Natural killer cell (primary cell): ENCODE data around the gene TAPT1. TPM values are rescaled to one million over a fixed set of nuclear protein-coding genes. Genes with fewer than 3 reads are reported as not detected.

Experiments
- ATAC-seq, 3 donors: fragments of 150-1000 bp in 2 of 3; fragments of 200-7000 bp in 1 of 3; cut with Tn5 transposase; 1 replicate in 1 of 3; 2 replicates in 2 of 3; pipeline ENCODE4 v1.10.0; 2021; ENCODE audit warnings: mild to moderate bottlenecking in 2 of 3, moderate library complexity in 2 of 3
- DNase-seq, 2 donors: peaks; one replicate each; pipeline versions ENCODE4 v3.0.0 to v3.0.0-alpha.2; 2013 to 2021; ENCODE audit warnings: mixed read lengths in 1 of 2
- H3K27ac ChIP-seq: one replicate; pipeline ENCODE4 v1.5.1; 2013; ENCODE audit warnings: mild to moderate bottlenecking, low read length
- H3K27me3 ChIP-seq: one replicate; pipeline ENCODE4 v1.6.1; 2013; ENCODE audit warnings: low read length; ENCODE audit not compliant: control insufficient read depth, insufficient read depth
- H3K36me3 ChIP-seq: one replicate; pipeline ENCODE4 v1.6.1; 2013; ENCODE audit warnings: low read length; ENCODE audit not compliant: control insufficient read depth, insufficient read depth
- H3K4me1 ChIP-seq: one replicate; pipeline ENCODE4 v1.6.1; 2013; ENCODE audit warnings: low read length; ENCODE audit not compliant: control insufficient read depth, insufficient read depth
- H3K4me3 ChIP-seq: one replicate; pipeline ENCODE4 v1.5.1; 2013; ENCODE audit warnings: low read length
- H3K9me3 ChIP-seq: one replicate; pipeline ENCODE4 v1.6.1; 2013; ENCODE audit warnings: low read length; ENCODE audit not compliant: control insufficient read depth, insufficient read depth
- H3K27ac Mint-ChIP-seq, 2 donors: one replicate each; pipeline ENCODE4 v1.8.0; 2022; ENCODE audit warnings: mild to moderate bottlenecking in 2 of 2, mixed read lengths in 2 of 2, moderate library complexity in 1 of 2
- H3K27me3 Mint-ChIP-seq, 2 donors: one replicate each; pipeline ENCODE4 v1.8.0; 2022; ENCODE audit warnings: low read depth in 2 of 2, mixed read lengths in 2 of 2
- H3K36me3 Mint-ChIP-seq: one replicate; pipeline ENCODE4 v1.8.0; 2022; ENCODE audit warnings: mixed read lengths
- H3K4me1 Mint-ChIP-seq, 2 donors: one replicate each; pipeline ENCODE4 v1.8.0; 2022; ENCODE audit warnings: mixed read lengths in 2 of 2
- H3K4me3 Mint-ChIP-seq: one replicate; pipeline ENCODE4 v1.8.0; 2022; ENCODE audit warnings: mild to moderate bottlenecking, moderate library complexity, mixed read lengths
- H3K9me3 Mint-ChIP-seq, 2 donors: one replicate each; pipeline ENCODE4 v1.8.0; 2022; ENCODE audit warnings: mixed read lengths in 2 of 2
- WGBS: methylation state at CpG from one replicate; pipeline ENCODE4 v1.1.7; 2013; ENCODE audit warnings: missing lambda C conversion rate; ENCODE audit not compliant: insufficient coverage; 5-methylcytosine and 5-hydroxymethylcytosine counted together
- intact Hi-C: fragments of 100-400 bp; cut with micrococcal nuclease; formaldehyde crosslinking; loops from one replicate; pipeline ENCODE4 v1.14.2; 2022
- total RNA-seq, 4 donors: library from RNA; stranded (reverse); fragments of 120-200 nt in 1 of 4; gene quantifications; one replicate each; pipeline versions ENCODE4 v1.2.3 to v1.2.4, GENCODE V29; 2013 to 2022
- TF ChIP-seq, protein P1 (sequence below): fragments of 200-600 bp; IDR thresholded peaks from one replicate; pipeline ENCODE4 v1.8.0; 2022; ENCODE audit warnings: antibody characterized with exemption

The TAPT1 gene
- total RNA-seq, 3 donors from 2014 or later (not counting 1 experiment from before 2014, with no cell fraction given) = 52.5 to 67.5 (median 52.7) TPM

DNA sequence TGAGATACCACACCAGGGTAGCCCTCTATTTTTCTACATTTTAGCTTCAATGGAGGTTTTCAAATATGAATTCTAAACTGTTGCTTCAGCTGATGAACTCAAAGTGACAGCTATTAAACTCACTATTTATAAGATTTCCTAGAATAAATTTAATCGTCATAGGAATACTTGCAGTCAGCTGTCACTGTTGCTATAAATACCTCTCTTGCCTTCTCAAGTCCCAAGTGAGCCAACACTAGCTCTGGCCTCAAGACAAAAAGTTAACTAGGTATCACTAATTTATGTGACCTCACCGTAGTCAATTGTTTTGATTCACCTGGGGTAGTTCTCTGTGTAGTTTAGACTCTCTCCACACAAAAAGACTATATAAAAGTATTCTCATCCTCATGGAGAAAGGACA is 108.2 kb downstream of the TAPT1 start:
- no peaks in the 10 kb centered on the region for H3K27me3 ChIP-seq
- H3K9me3 ChIP-seq = no peaks in the 10 kb centered on the region
- 73% methylated on average over 1 of the region's 2 CpGs for WGBS
- no peak overlapping the region for H3K27ac Mint-ChIP-seq
- no peak overlapping the region for H3K4me3 ChIP-seq
- no peaks in the 10 kb centered on the region for H3K9me3 Mint-ChIP-seq
- intact Hi-C loops = no loop called here
- ATAC-seq (no peak), DNase-seq (no peak)
- H3K4me1 ChIP-seq = peaks cover 7% of the 10 kb centered on the region
- H3K4me3 Mint-ChIP-seq = no peak overlapping the region
- peaks cover 7 to 12% of the 10 kb centered on the region in 2 donors for H3K4me1 Mint-ChIP-seq
- H3K36me3 Mint-ChIP-seq = no peaks in the 10 kb centered on the region
- peaks cover 4 to 16% of the 10 kb centered on the region in 2 donors for H3K27me3 Mint-ChIP-seq
- H3K36me3 ChIP-seq = no peaks in the 10 kb centered on the region
- TF ChIP-seq, protein P1, sequence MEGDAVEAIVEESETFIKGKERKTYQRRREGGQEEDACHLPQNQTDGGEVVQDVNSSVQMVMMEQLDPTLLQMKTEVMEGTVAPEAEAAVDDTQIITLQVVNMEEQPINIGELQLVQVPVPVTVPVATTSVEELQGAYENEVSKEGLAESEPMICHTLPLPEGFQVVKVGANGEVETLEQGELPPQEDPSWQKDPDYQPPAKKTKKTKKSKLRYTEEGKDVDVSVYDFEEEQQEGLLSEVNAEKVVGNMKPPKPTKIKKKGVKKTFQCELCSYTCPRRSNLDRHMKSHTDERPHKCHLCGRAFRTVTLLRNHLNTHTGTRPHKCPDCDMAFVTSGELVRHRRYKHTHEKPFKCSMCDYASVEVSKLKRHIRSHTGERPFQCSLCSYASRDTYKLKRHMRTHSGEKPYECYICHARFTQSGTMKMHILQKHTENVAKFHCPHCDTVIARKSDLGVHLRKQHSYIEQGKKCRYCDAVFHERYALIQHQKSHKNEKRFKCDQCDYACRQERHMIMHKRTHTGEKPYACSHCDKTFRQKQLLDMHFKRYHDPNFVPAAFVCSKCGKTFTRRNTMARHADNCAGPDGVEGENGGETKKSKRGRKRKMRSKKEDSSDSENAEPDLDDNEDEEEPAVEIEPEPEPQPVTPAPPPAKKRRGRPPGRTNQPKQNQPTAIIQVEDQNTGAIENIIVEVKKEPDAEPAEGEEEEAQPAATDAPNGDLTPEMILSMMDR = no peak
- H3K27ac ChIP-seq = no peak overlapping the region

DNA sequence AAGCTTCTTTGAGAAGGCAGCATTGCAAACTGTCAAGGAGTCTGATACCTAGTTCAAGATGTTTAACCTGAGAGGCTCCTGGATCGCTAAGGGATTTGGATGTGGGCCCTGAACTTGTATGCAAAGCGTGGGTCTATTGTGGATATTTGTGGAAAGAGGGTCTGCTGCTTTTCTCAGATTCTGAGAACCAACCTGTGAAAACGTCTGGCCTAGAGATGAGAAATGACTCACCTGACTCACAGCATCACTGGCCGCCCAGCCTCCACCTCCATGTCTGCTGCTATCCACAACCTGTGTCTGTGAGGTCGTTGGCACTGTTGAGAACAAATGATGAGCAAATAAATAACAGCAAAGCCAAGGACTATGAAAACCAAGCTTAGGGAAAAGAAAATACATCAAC is 109.1 kb downstream of the TAPT1 start:
- Mint-ChIP-seq H3K27ac (no peak overlapping the region), H3K27me3 (peaks cover 7 to 24% of the 10 kb centered on the region in 2 donors), H3K36me3 (no peaks in the 10 kb centered on the region), H3K9me3 (no peaks in the 10 kb centered on the region), H3K4me3 (no peak overlapping the region), H3K4me1 (peaks cover 3 to 4% of the 10 kb centered on the region in 2 donors)
- no peak overlapping the region for H3K27ac ChIP-seq
- ATAC-seq = no peak
- H3K4me1 ChIP-seq = no peaks in the 10 kb centered on the region
- H3K9me3 ChIP-seq = no peaks in the 10 kb centered on the region
- H3K36me3 ChIP-seq = no peaks in the 10 kb centered on the region
- intact Hi-C loops = no loop called here
- 75% methylated on average over 5 of the region's 5 CpGs for WGBS
- H3K4me3 ChIP-seq = no peak overlapping the region
- TF ChIP-seq, protein P1 = no peak
- no peak for DNase-seq
- H3K27me3 ChIP-seq = no peaks in the 10 kb centered on the region

DNA sequence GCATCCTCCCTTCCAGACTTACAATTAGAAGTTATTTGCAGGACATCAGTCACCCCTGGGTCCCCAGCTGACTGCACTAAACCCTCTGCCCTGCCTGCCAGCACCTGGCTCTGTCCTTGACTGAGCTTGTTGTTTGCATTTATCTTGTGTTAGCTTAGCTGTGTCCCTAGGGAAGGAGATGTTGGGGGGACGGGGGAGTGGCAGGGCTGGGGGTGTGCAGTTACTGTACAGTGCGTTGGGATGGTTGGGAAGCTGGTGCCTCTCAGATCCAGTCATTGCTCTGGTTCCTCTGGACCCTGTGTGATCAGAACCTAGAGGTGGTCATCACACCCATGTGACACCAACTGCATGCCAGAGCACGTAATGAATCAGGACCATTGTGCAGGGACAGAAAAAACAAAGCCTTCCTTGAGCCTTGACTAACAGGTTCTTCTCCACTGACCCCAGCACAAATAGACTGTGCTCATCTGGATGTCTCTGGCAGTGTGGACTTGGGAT is 109.7 kb downstream of the TAPT1 start:
- no peaks in the 10 kb centered on the region for H3K4me1 Mint-ChIP-seq
- H3K27me3 Mint-ChIP-seq = peaks cover 7 to 30% of the 10 kb centered on the region in 2 donors
- Histone ChIP-seq H3K9me3 (no peaks in the 10 kb centered on the region), H3K4me3 (no peak overlapping the region), H3K4me1 (no peaks in the 10 kb centered on the region), H3K36me3 (no peaks in the 10 kb centered on the region), H3K27ac (no peak overlapping the region), H3K27me3 (no peaks in the 10 kb centered on the region)
- 74% methylated on average over 3 of the region's 3 CpGs for WGBS
- no peak for DNase-seq
- ATAC-seq = no peak
- no peaks in the 10 kb centered on the region for H3K9me3 Mint-ChIP-seq
- H3K27ac Mint-ChIP-seq = no peak overlapping the region
- intact Hi-C loops = no loop called here
- no peak overlapping the region for H3K4me3 Mint-ChIP-seq
- no peaks in the 10 kb centered on the region for H3K36me3 Mint-ChIP-seq
- TF ChIP-seq, protein P1 = no peak

DNA sequence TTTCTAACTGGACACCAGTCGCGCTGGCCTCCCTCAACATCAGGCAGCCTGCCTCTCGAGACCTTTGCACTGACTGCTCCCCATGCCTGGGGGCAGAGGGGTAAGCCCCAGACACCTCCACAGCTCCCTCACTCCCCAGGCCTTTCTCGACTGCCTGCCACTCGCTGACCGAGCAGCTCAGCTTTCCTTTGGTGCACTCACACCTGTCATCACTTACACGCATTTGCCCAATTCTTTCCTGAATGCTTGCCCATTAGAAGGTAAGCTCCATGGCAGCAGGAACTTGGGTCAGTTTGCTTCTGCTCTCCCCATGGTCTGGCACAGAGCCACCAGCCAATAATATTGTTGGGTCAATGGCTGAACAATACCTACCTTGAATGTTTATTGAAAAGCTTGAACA is 110.3 kb downstream of the TAPT1 start:
- 95% methylated on average over 7 of the region's 7 CpGs for WGBS
- no peaks in the 10 kb centered on the region for H3K4me1 Mint-ChIP-seq

More for the DNA sequence above, 110.3 kb downstream of the TAPT1 start:
- no peak overlapping the region for H3K27ac ChIP-seq
- H3K4me1 ChIP-seq = no peaks in the 10 kb centered on the region
- no peak overlapping the region for H3K4me3 Mint-ChIP-seq
- no peaks in the 10 kb centered on the region for H3K27me3 ChIP-seq
- no peak overlapping the region for H3K4me3 ChIP-seq
- DNase-seq (no peak), ATAC-seq (no peak)
- H3K9me3 Mint-ChIP-seq = no peaks in the 10 kb centered on the region
- no peaks in the 10 kb centered on the region for H3K36me3 Mint-ChIP-seq
- H3K9me3 ChIP-seq = no peaks in the 10 kb centered on the region
- TF ChIP-seq, protein P1 = no peak
- H3K27ac Mint-ChIP-seq = no peak overlapping the region
- no peaks in the 10 kb centered on the region for H3K36me3 ChIP-seq
- intact Hi-C loops = no loop called here
- peaks cover 7 to 33% of the 10 kb centered on the region in 2 donors for H3K27me3 Mint-ChIP-seq
